ENCODE results near the gene PSMB1. TPM values are rescaled to one million over a fixed set of nuclear protein-coding genes. Genes with fewer than 3 reads are reported as not detected.

Gene PSMB1
- total and polyA plus RNA-seq, 2 donors (not counting 1 experiment from before 2014, with no cell fraction given) = 94.3 to 134 TPM

DNA sequence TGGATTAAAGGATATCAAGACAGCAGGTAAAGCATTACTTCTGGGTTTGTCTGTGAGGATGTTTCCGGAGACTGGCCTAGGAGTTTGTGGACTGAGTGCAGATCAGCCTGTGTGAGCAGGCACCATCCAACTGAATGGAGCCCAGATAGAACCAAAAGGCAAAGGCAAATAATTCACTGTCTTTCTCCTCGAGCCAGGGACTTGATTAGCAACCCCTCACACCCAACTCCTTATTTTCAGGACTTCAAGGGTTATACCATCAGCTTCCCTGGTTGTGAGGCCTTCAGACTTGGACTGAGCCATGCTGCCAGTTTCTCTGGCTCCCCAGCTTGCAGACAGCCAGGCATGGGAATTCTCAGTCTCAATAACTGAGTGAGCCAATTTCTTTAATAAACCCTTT lies 19.3 kb downstream of the PSMB1 start:
- intact Hi-C loops (cut with micrococcal nuclease) = no loop called here
- Histone ChIP-seq H3K4me2 (replicated peaks; ENCODE audit: low read depth, low read length, poor library complexity, severe bottlenecking) (no peak overlapping the region), H3K79me2 (ENCODE audit: control insufficient read depth, insufficient read depth, low read length) (peaks cover 4% of the 10 kb centered on the region), H3K4me1 (ENCODE audit: control insufficient read depth in 2 of 2, insufficient read depth in 2 of 2, low read length in 2 of 2) (no peaks in the 10 kb centered on the region), H3K9me3 (ENCODE audit: control extremely low read depth in 1 of 3, control insufficient read depth in 2 of 3, insufficient read depth in 1 of 3, low read length in 2 of 3) (no peaks in the 10 kb centered on the region), H3K36me3 (replicated peaks in 1 of 2; ENCODE audit: control extremely low read depth in 1 of 2, control insufficient read depth in 1 of 2, extremely low read depth in 1 of 2, insufficient read depth in 2 of 2, low read length in 1 of 2) (peaks cover 0 to 53% of the 10 kb centered on the region in 2 experiments), H4K20me1 (ENCODE audit: control insufficient read depth, insufficient read depth, low read length, poor library complexity, severe bottlenecking) (peaks cover 18% of the 10 kb centered on the region), H3K27me3 (replicated peaks in 1 of 4; ENCODE audit: control extremely low read depth in 1 of 4, control insufficient read depth in 3 of 4, insufficient read depth in 4 of 4, low read length in 3 of 4) (no peaks in the 10 kb centered on the region), H3K9ac (ENCODE audit: low read length) (no peak overlapping the region), H3K4me3 (ENCODE audit: control extremely low read depth in 1 of 5, extremely low read depth in 1 of 5, insufficient read depth in 1 of 5, low read depth in 2 of 5, low read length in 4 of 5) (no peak overlapping the region), H2AFZ (ENCODE audit: insufficient read depth, low read depth, low read length, poor library complexity, severe bottlenecking) (no peak overlapping the region), H3K27ac (ENCODE audit: low read length in 2 of 2) (no peak overlapping the region)
- no peaks in the 10 kb centered on the region for H3K4me1 Mint-ChIP-seq
- no peak for TF ChIP-seq EZH2 (IDR thresholded peaks at IDR 0.05; ENCODE audit: borderline replicate concordance, insufficient read depth, low read depth, low read length, poor library complexity, severe bottlenecking)
- TF ChIP-seq, protein P1, sequence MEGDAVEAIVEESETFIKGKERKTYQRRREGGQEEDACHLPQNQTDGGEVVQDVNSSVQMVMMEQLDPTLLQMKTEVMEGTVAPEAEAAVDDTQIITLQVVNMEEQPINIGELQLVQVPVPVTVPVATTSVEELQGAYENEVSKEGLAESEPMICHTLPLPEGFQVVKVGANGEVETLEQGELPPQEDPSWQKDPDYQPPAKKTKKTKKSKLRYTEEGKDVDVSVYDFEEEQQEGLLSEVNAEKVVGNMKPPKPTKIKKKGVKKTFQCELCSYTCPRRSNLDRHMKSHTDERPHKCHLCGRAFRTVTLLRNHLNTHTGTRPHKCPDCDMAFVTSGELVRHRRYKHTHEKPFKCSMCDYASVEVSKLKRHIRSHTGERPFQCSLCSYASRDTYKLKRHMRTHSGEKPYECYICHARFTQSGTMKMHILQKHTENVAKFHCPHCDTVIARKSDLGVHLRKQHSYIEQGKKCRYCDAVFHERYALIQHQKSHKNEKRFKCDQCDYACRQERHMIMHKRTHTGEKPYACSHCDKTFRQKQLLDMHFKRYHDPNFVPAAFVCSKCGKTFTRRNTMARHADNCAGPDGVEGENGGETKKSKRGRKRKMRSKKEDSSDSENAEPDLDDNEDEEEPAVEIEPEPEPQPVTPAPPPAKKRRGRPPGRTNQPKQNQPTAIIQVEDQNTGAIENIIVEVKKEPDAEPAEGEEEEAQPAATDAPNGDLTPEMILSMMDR (IDR thresholded peaks at IDR 0.05) = no peak
- no peak overlapping the region for H3K27ac Mint-ChIP-seq
- H3K9me3 Mint-ChIP-seq (ENCODE audit: insufficient read depth) = no peaks in the 10 kb centered on the region
- H3K4me3 Mint-ChIP-seq = no peak overlapping the region
- WGBS (ENCODE audit: insufficient coverage) = 92% methylated on average over 2 of the region's 2 CpGs
- ChIA-PET POLR2A (no interaction called here), CTCF (interaction anchor here (8.1 kb wide), 1 partner anchor 701 kb away, joined by 56 read pairs; no protein-coding TSS in a partner anchor)
- DNase-seq (no peak), ATAC-seq (ENCODE audit: low read depth) (no peak)
- no peaks in the 10 kb centered on the region for H3K27me3 Mint-ChIP-seq

DNA sequence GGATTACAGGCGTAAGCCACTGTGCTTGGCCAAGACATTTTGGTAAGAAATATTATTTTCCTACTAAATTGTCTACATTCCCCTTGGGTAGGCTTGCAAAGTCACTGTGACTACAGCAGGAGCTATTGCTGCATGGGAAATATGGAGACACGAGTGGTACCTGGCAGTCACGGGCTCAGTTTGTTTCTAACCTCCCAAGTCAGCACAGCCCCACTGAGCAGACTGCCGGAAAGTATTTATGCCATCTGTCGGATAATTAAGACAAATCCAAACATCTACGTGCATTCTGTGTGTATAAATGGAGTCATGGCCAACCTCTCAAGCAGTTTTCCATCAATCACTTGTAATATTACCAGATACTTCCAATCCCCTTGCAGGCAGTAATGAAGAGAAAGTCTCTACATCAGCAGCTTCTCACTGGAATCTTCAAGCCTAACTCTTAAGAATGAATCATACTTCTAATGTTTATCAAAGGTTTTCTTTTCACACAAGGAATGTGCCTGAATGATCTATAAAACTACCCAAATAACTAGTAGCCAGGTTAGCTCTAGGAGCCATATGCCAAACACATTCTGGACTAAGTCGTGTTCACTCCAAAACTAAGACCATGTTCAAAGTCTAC lies 20.1 kb downstream of the PSMB1 start:
- Mint-ChIP-seq H3K9me3 (ENCODE audit: insufficient read depth) (no peaks in the 10 kb centered on the region), H3K27me3 (no peaks in the 10 kb centered on the region), H3K4me3 (no peak overlapping the region), H3K27ac (no peak overlapping the region), H3K4me1 (no peaks in the 10 kb centered on the region)
- H3K9ac ChIP-seq (ENCODE audit: low read length) = no peak overlapping the region
- TF ChIP-seq EZH2 (IDR thresholded peaks at IDR 0.05; ENCODE audit: borderline replicate concordance, insufficient read depth, low read depth, low read length, poor library complexity, severe bottlenecking) = no peak
- TF ChIP-seq, protein P1 (IDR thresholded peaks at IDR 0.05) = no peak
- H3K4me1 ChIP-seq (ENCODE audit: control insufficient read depth in 2 of 2, insufficient read depth in 2 of 2, low read length in 2 of 2) = no peaks in the 10 kb centered on the region
- peaks cover 0 to 46% of the 10 kb centered on the region in 2 experiments for H3K36me3 ChIP-seq (replicated peaks in 1 of 2; ENCODE audit: control extremely low read depth in 1 of 2, control insufficient read depth in 1 of 2, extremely low read depth in 1 of 2, insufficient read depth in 2 of 2, low read length in 1 of 2)
- H3K9me3 ChIP-seq (ENCODE audit: control extremely low read depth in 1 of 3, control insufficient read depth in 2 of 3, insufficient read depth in 1 of 3, low read length in 2 of 3) = no peaks in the 10 kb centered on the region
- H3K4me3 ChIP-seq (ENCODE audit: control extremely low read depth in 1 of 5, extremely low read depth in 1 of 5, insufficient read depth in 1 of 5, low read depth in 2 of 5, low read length in 4 of 5) = no peak overlapping the region
- DNase-seq (no peak), ATAC-seq (ENCODE audit: low read depth) (no peak)
- no peak overlapping the region for H3K4me2 ChIP-seq (replicated peaks; ENCODE audit: low read depth, low read length, poor library complexity, severe bottlenecking)
- H3K27me3 ChIP-seq (replicated peaks in 1 of 4; ENCODE audit: control extremely low read depth in 1 of 4, control insufficient read depth in 3 of 4, insufficient read depth in 4 of 4, low read length in 3 of 4) = no peaks in the 10 kb centered on the region
- intact Hi-C loops (cut with micrococcal nuclease) = no loop called here
- WGBS (ENCODE audit: insufficient coverage) = 100% methylated on average over 1 of the region's 7 CpGs
- no peaks in the 10 kb centered on the region for H3K79me2 ChIP-seq (ENCODE audit: control insufficient read depth, insufficient read depth, low read length)
- peaks cover 13% of the 10 kb centered on the region for H4K20me1 ChIP-seq (ENCODE audit: control insufficient read depth, insufficient read depth, low read length, poor library complexity, severe bottlenecking)
- no peak overlapping the region for H3K27ac ChIP-seq (ENCODE audit: low read length in 2 of 2)
- no peak overlapping the region for H2AFZ ChIP-seq (ENCODE audit: insufficient read depth, low read depth, low read length, poor library complexity, severe bottlenecking)
- CTCF ChIA-PET = interaction anchor here (8.1 kb wide), 1 partner anchor 700 kb away, joined by 56 read pairs; no protein-coding TSS in a partner anchor
- POLR2A ChIA-PET = no interaction called here
